Immature natural killer cell (primary cell): ENCODE data around the gene DDX41. TPM values are rescaled to one million over a fixed set of nuclear protein-coding genes. Genes with fewer than 3 reads are reported as not detected.

Experiments used
- DNase-seq, 3 donors: peaks; one replicate each; pipeline ENCODE4 v3.0.0; 2022; ENCODE audit warnings: mixed read lengths in 1 of 3
- H3K27ac Mint-ChIP-seq, 6 donors: one replicate each; pipeline ENCODE4 v1.8.0; 2020; ENCODE audit warnings: mixed read lengths in 6 of 6, mild to moderate bottlenecking in 5 of 6, inconsistent platforms in 4 of 6, moderate library complexity in 3 of 6
- H3K27me3 Mint-ChIP-seq, 3 donors: one replicate each; pipeline ENCODE4 v1.8.0; 2020 to 2021; ENCODE audit warnings: low read depth in 3 of 3, mild to moderate bottlenecking in 3 of 3, mixed read lengths in 3 of 3, moderate library complexity in 3 of 3, inconsistent platforms in 1 of 3
- H3K36me3 Mint-ChIP-seq, 3 donors: one replicate each; pipeline ENCODE4 v1.8.0; 2020; ENCODE audit warnings: mixed read lengths in 3 of 3, inconsistent platforms in 2 of 3, mild to moderate bottlenecking in 2 of 3
- H3K4me1 Mint-ChIP-seq, 2 donors: one replicate each; pipeline ENCODE4 v1.8.0; 2020; ENCODE audit warnings: inconsistent platforms in 2 of 2, mild to moderate bottlenecking in 2 of 2, mixed read lengths in 2 of 2, moderate library complexity in 1 of 2
- H3K4me3 Mint-ChIP-seq, 5 donors: one replicate each; pipeline ENCODE4 v1.8.0; 2020; ENCODE audit warnings: mild to moderate bottlenecking in 5 of 5, mixed read lengths in 5 of 5, inconsistent platforms in 3 of 5, moderate library complexity in 3 of 5
- H3K9me3 Mint-ChIP-seq, 6 donors: one replicate each; pipeline ENCODE4 v1.8.0; 2020; ENCODE audit warnings: mild to moderate bottlenecking in 6 of 6, mixed read lengths in 6 of 6, inconsistent platforms in 4 of 6, moderate library complexity in 3 of 6
- polyA plus RNA-seq, 3 donors: library from polyadenylated mRNA; unstranded; fragments of 300-500 nt; fragmentation: Illumina TruSeq; gene quantifications; one replicate each; pipeline ENCODE4 v1.2.3, GENCODE V29; 2021

The DDX41 gene
- polyA plus RNA-seq, 3 donors from 2014 or later, result 20.0 to 62.6 (median 46.4) TPM

- H3K27ac Mint-ChIP-seq, result peak overlapping the region in 1 of 6 donors; percentile 4
These were observed 13.9 kb upstream of the DDX41 start for GRCh38 chr5:177530638-177531037.

DNA sequence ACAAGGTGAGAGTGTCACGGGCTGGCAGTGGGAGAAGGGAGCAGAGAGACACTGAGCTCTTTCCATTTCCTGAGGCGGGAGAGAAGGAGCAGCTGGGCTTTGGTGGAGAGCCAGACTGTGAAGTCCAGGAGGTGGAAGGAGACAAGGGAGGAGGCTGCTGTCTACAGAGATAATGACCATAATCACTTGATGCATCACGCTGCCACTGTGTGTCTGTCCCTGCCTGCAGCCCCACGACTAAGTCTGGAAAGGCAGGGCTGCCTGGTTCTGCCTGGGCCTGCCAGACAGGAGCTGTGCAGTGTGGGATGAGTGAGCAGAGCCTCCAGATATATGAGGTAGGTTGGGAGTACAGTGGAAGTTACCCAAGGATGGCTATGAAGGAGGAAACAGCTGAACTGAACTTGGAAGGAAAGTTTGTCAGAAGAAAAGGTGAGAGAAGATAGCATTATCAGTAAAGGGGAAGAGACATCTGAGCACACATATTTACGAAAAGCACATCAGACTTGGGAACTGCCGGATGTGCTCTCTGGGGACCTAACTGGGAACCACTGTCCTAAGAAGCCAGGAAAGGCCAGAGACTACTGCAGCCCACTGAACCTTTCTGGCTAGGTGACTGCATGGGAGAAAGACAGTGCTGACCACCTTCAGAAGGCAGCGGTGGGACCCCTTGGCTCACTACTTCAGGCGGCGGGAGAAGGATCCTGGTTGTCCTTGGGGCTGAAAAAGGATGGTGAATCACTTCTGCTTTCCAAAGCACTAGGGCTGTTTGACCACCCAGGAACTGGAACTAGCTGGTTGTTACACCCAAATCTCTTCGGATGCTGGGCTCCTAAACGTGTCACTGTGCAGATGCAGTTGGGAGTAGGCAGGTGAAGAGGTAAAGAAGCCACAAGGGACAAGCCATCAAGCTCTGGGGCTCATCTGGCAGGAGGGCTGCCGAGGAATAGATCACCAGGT is 12.8 kb upstream of the DDX41 start:
- Mint-ChIP-seq H3K27me3 (no peaks in the 10 kb centered on the region), H3K4me3 (no peak overlapping the region), H3K9me3 (no peaks in the 10 kb centered on the region), H3K36me3 (peaks cover 0 to 26% (median 10%) of the 10 kb centered on the region in 3 donors), H3K4me1 (peaks cover 2 to 6% of the 10 kb centered on the region in 2 donors), H3K27ac (peak overlapping the region in 3 of 6 donors; percentile 32 to 60 (median 36))
- no peak for DNase-seq

More at GRCh38 chr5:177530638-177531037, 13.9 kb upstream of the DDX41 start:
- Mint-ChIP-seq H3K9me3 (no peaks in the 10 kb centered on the region), H3K4me1 (peaks cover 2 to 6% of the 10 kb centered on the region in 2 donors), H3K36me3 (peaks cover 0 to 33% (median 10%) of the 10 kb centered on the region in 3 donors), H3K27me3 (no peaks in the 10 kb centered on the region), H3K4me3 (no peak overlapping the region)
- DNase-seq, result no peak

DNA sequence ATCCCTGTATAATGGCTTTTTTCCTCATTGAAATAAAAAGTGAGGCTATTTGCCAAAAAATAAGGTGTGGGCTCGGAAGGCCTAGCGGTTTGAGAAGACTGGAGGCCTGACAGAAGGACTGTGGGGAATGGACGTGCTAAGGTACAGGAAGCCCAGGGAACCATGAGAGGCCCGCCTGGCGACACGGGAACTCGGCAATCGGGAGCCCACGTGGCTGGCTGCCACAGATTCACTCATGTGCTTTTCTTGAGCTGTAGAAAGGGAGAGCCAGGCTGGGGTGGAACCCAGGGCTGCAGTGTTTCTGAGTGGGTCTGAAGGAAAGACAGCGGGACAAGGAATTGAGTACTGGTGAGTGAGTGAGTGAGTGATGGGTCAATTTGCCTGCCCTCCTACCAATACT is 11.9 kb upstream of the DDX41 start:
- Mint-ChIP-seq H3K4me1 (peaks cover 2 to 6% of the 10 kb centered on the region in 2 donors), H3K36me3 (peaks cover 0 to 23% (median 10%) of the 10 kb centered on the region in 3 donors), H3K27ac (no peak overlapping the region), H3K9me3 (no peaks in the 10 kb centered on the region), H3K4me3 (no peak overlapping the region), H3K27me3 (no peaks in the 10 kb centered on the region)
- DNase-seq, result no peak

DNA sequence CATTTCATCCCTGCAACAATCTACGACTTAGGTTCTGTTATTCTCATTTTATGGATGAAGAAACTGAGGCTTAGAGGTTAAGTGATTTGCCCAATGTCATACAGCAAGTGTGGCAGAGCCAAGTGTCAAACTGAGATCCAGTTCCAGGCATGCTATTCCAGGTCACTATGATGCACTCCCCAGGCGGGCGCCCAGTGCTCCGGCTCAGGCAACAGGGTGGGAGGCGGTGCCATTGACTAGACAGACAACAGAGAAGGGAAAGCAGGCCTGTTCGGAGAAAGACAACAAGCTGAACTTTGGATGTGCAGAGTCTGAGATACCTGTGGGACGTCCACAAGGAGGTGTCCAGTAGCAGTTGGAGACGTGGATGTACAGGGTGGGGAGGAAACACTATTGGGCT is 10.8 kb upstream of the DDX41 start:
- H3K27me3 Mint-ChIP-seq, result no peaks in the 10 kb centered on the region
- DNase-seq, result no peak

DNA sequence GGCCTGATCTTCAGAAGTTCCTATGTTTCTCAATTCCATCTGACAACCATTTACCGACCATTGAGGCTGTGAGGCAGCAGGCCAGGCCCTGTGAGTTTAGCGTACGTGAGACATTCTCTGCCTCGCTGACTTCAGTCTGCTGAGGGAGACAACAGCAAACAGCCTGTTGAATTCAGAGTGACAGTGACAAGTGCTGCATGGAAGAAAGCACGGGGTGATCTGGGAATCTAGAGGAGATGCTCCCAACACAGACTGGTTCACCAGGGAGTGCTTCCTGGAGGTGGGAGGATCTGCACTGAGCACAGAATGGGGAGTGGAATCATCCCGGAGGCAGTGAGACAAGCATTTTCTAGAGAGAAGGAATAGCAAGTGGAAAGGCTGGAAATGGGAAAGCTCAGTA is 10.0 kb upstream of the DDX41 start:
- Mint-ChIP-seq H3K9me3 (no peaks in the 10 kb centered on the region), H3K27ac (no peak overlapping the region), H3K27me3 (peaks cover 0 to 2% (median 0%) of the 10 kb centered on the region in 3 donors), H3K4me3 (no peak overlapping the region), H3K36me3 (peaks cover 0 to 14% (median 7%) of the 10 kb centered on the region in 3 donors), H3K4me1 (peaks cover 2 to 3% of the 10 kb centered on the region in 2 donors)
- no peak for DNase-seq

More for the DNA sequence above, 10.8 kb upstream of the DDX41 start:
- Mint-ChIP-seq H3K9me3 (no peaks in the 10 kb centered on the region), H3K36me3 (peaks cover 0 to 18% (median 10%) of the 10 kb centered on the region in 3 donors), H3K4me3 (no peak overlapping the region), H3K4me1 (peaks cover 2 to 6% of the 10 kb centered on the region in 2 donors), H3K27ac (no peak overlapping the region)

- H3K4me1 Mint-ChIP-seq, result peaks cover 7 to 9% of the 10 kb centered on the region in 2 donors
- H3K27me3 Mint-ChIP-seq, result peaks cover 0 to 2% (median 0%) of the 10 kb centered on the region in 3 donors
- no peak for DNase-seq
- no peak overlapping the region for H3K4me3 Mint-ChIP-seq
- H3K36me3 Mint-ChIP-seq, result peaks cover 0 to 14% (median 6%) of the 10 kb centered on the region in 3 donors
- H3K9me3 Mint-ChIP-seq, result no peaks in the 10 kb centered on the region
- no peak overlapping the region for H3K27ac Mint-ChIP-seq
These were observed 9.4 kb upstream of the DDX41 start for GRCh38 chr5:177526191-177526590.

GRCh38 chr5:177524941-177525655 is 8.3 kb upstream of the DDX41 start:
- no peaks in the 10 kb centered on the region for H3K9me3 Mint-ChIP-seq
- H3K27ac Mint-ChIP-seq, result no peak overlapping the region
- peaks cover 0 to 2% (median 0%) of the 10 kb centered on the region in 3 donors for H3K27me3 Mint-ChIP-seq
- H3K36me3 Mint-ChIP-seq, result peaks cover 0 to 5% (median 3%) of the 10 kb centered on the region in 3 donors
- H3K4me3 Mint-ChIP-seq, result no peak overlapping the region
- no peak for DNase-seq
- peaks cover 17 to 18% of the 10 kb centered on the region in 2 donors for H3K4me1 Mint-ChIP-seq

GRCh38 chr5:177524539-177524900 is 7.8 kb upstream of the DDX41 start:
- Mint-ChIP-seq H3K4me1 (peaks cover 18 to 21% of the 10 kb centered on the region in 2 donors), H3K27ac (no peak overlapping the region), H3K4me3 (no peak overlapping the region), H3K36me3 (peaks cover 0 to 3% (median 3%) of the 10 kb centered on the region in 3 donors), H3K9me3 (no peaks in the 10 kb centered on the region), H3K27me3 (peaks cover 0 to 2% (median 0%) of the 10 kb centered on the region in 3 donors)
- no peak for DNase-seq

GRCh38 chr5:177523711-177524538 is 7.2 kb upstream of the DDX41 start:
- Mint-ChIP-seq H3K4me1 (peaks cover 20 to 27% of the 10 kb centered on the region in 2 donors), H3K27me3 (peaks cover 0 to 2% (median 0%) of the 10 kb centered on the region in 3 donors), H3K9me3 (no peaks in the 10 kb centered on the region), H3K36me3 (no peaks in the 10 kb centered on the region), H3K27ac (peak overlapping the region in 1 of 6 donors; percentile 57), H3K4me3 (no peak overlapping the region)
- DNase-seq, result no peak

DNA sequence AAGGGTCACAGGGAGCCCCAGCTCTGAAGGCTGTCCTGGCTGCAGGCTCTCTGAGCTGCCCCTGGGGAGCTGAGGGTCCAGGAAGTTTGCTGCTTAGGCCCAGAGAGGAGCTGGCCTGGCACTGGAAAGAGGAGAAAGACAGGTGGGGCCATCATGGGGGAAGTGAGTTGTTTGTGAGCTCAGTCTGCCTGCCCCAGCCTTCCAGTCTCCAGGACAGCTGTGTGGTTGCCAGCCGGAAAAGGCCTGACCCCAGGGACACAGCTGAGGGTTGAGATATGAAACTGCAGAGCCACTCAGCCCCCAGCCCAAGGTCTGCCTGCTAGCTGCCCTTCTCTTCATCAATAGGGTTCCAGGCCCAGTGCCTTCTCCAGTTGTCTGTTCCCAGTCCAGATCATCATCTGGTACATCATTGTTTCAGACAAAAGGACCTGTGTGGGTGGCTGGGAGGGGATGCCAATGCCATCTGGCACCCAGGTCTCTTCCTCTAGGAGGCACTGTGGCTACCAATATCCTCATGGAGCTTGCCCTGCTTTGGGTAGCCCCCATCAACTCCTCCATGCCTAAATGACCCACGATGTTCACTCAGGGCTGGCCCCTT is 4.3 kb upstream of the DDX41 start:
- H3K27ac Mint-ChIP-seq, result peak overlapping the region in 3 of 6 donors; percentile 14 to 83 (median 59)
- H3K9me3 Mint-ChIP-seq, result no peaks in the 10 kb centered on the region
- DNase-seq, result no peak
- peaks cover 34 to 45% of the 10 kb centered on the region in 2 donors for H3K4me1 Mint-ChIP-seq
- peaks cover 0 to 8% (median 3%) of the 10 kb centered on the region in 3 donors for H3K27me3 Mint-ChIP-seq
- H3K4me3 Mint-ChIP-seq, result peak overlapping the region in 1 of 5 donors; percentile 55
- peaks cover 0 to 5% (median 0%) of the 10 kb centered on the region in 3 donors for H3K36me3 Mint-ChIP-seq

DNA sequence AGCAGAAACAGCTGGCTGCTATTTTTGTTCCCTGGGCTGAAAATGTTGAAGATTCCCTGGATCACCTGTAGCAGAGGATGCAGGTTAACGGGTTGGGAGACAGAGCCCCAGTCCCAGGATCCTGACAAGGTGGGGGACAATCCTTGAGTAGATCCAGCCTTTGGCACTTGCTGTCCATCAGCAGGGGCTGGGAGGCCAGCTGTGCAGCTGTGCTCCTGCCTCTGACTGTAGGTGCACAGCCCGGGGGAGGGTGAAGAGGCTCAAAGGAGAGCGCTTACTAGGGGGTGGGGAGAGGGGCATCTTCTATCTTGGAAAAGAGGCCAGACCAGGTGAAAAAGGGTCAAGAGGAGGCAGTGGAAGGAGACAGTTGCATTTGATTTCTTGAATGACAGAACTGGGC is 3.5 kb upstream of the DDX41 start:
- Mint-ChIP-seq H3K4me3 (peak overlapping the region in 1 of 5 donors; percentile 14), H3K36me3 (peaks cover 0 to 5% (median 3%) of the 10 kb centered on the region in 3 donors), H3K27me3 (peaks cover 0 to 8% (median 3%) of the 10 kb centered on the region in 3 donors), H3K27ac (peak overlapping the region in 5 of 6 donors; percentile 35 to 83 (median 59)), H3K4me1 (peaks cover 40 to 53% of the 10 kb centered on the region in 2 donors), H3K9me3 (no peaks in the 10 kb centered on the region)
- no peak for DNase-seq

- DNase-seq, result no peak
- peak overlapping the region in 4 of 6 donors; percentile 40 to 67 (median 58) for H3K27ac Mint-ChIP-seq
- peaks cover 0 to 8% (median 3%) of the 10 kb centered on the region in 3 donors for H3K27me3 Mint-ChIP-seq
- peaks cover 0 to 5% (median 3%) of the 10 kb centered on the region in 3 donors for H3K36me3 Mint-ChIP-seq
- peaks cover 42 to 57% of the 10 kb centered on the region in 2 donors for H3K4me1 Mint-ChIP-seq
- H3K9me3 Mint-ChIP-seq, result no peaks in the 10 kb centered on the region
- peak overlapping the region in 1 of 5 donors; percentile 6 for H3K4me3 Mint-ChIP-seq
These were observed 2.9 kb upstream of the DDX41 start for GRCh38 chr5:177519463-177520235.
